MCF 10A (cell line): ENCODE results near the gene PTPRN2. TPM values are rescaled to one million over a fixed set of nuclear protein-coding genes. Genes with fewer than 3 reads are reported as not detected.

Experiments
- BruUV-seq: library from RNA; stranded (reverse); fragments of 400-500 nt; replicated peaks from 2 replicates; lab custom pipeline; 2021; lab: Mats Ljungman, UMichigan
- CTCF ChIA-PET: fragments of 300-600 bp; sonication (Branson Sonifier 250); formaldehyde crosslinking; extraction: SDS; loops from one replicate; lab custom pipeline; 2021; ENCODE audit warnings: antibody characterized with exemption, inconsistent platforms; lab: Yijun Ruan, JAX
- POLR2A ChIA-PET: fragments of 300-600, 350-650 bp; sonication (Branson Sonifier 250); formaldehyde crosslinking; extraction: SDS; loops from one replicate; lab custom pipeline; 2020; ENCODE audit warnings: antibody characterized with exemption, inconsistent platforms; lab: Yijun Ruan, JAX
- DNase-seq: peaks from one replicate; pipeline ENCODE4 v3.0.0-alpha.2; 2018; ENCODE audit not compliant: unreplicated experiment
- H3K27ac Mint-ChIP-seq: one replicate; pipeline ENCODE4 v1.8.0; 2022; ENCODE audit warnings: mild to moderate bottlenecking, low read depth, mixed read lengths; ENCODE audit not compliant: unreplicated experiment
- H3K27me3 Mint-ChIP-seq: one replicate; pipeline ENCODE4 v1.8.0; 2022; ENCODE audit warnings: mixed read lengths; ENCODE audit not compliant: insufficient read depth, unreplicated experiment
- H3K36me3 Mint-ChIP-seq: one replicate; pipeline ENCODE4 v1.8.0; 2022; ENCODE audit warnings: mild to moderate bottlenecking, moderate library complexity, mixed read lengths; ENCODE audit not compliant: insufficient read depth, unreplicated experiment
- H3K4me1 Mint-ChIP-seq: one replicate; pipeline ENCODE4 v1.8.0; 2022; ENCODE audit warnings: mixed read lengths; ENCODE audit not compliant: insufficient read depth, unreplicated experiment
- H3K4me3 Mint-ChIP-seq: one replicate; pipeline ENCODE4 v1.8.0; 2022; ENCODE audit warnings: mild to moderate bottlenecking, moderate library complexity, mixed read lengths; ENCODE audit not compliant: unreplicated experiment
- H3K9me3 Mint-ChIP-seq: one replicate; pipeline ENCODE4 v1.8.0; 2022; ENCODE audit warnings: mixed read lengths; ENCODE audit not compliant: unreplicated experiment
- intact Hi-C: fragments of 100-400 bp; cut with micrococcal nuclease; formaldehyde crosslinking; loops from 2 replicates; pipeline ENCODE4 v1.14.1; 2022
- total RNA-seq: library from RNA; stranded (reverse); gene quantifications from 2 replicates; pipeline ENCODE4 v1.2.3, GENCODE V29; 2022
- TF ChIP-seq, protein P1 (sequence below): fragments of 200-600 bp; IDR thresholded peaks from one replicate; pipeline ENCODE4 v1.8.0; 2022; ENCODE audit warnings: antibody characterized with exemption, mild to moderate bottlenecking; ENCODE audit not compliant: unreplicated experiment

PTPRN2 gene
- total RNA-seq, 1 experiment from 2014 or later = 4.5 TPM

DNA sequence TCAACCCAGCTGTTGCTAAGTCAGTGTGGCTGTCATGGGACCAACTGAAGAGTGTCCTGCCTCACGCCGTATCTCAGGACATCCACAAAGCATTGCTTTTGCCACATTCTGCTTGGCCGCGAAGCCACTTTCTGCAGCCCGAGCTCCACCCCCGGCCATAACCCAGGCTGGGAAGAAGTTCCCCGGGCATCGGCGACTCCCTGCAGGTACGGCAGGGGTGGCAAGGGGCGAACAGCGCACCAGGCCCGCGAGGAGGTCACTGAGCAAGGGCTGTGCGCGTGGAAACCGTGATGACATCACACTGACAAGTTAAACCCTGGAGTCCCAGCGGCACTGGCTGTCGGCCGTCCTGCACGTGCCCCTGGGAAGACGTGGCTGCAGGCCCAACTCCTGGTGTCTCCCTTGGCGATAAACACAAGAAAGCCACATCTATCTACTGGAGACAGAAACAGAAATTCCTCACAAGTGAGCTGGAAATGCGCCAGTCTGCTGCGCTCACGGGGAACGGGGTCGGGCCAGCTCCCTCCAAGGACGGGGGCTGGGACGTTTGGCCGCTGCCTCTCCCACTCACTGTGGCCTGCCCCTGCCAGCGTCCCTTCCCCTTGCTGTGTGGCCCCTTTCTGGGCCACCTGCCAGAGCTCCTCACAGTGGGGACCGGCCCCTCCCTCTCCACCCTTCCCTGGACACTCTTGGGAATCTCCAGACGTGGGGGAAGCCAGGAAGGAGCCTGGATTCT, 924.5 kb downstream of the PTPRN2 start:
- Mint-ChIP-seq H3K27me3 (no peaks in the 10 kb centered on the region), H3K27ac (no peak overlapping the region), H3K4me3 (no peak overlapping the region), H3K9me3 (no peaks in the 10 kb centered on the region), H3K4me1 (no peaks in the 10 kb centered on the region), H3K36me3 (peaks cover 6% of the 10 kb centered on the region)
- ChIA-PET CTCF (interaction anchor here (0.5 to 0.6 kb wide), 2 partner anchors 62 to 225 kb away, joined by 3 read pairs; no protein-coding TSS in a partner anchor), POLR2A (no interaction called here)
- no peak for DNase-seq
- BruUV-seq = no TSS peak
- TF ChIP-seq, protein P1, sequence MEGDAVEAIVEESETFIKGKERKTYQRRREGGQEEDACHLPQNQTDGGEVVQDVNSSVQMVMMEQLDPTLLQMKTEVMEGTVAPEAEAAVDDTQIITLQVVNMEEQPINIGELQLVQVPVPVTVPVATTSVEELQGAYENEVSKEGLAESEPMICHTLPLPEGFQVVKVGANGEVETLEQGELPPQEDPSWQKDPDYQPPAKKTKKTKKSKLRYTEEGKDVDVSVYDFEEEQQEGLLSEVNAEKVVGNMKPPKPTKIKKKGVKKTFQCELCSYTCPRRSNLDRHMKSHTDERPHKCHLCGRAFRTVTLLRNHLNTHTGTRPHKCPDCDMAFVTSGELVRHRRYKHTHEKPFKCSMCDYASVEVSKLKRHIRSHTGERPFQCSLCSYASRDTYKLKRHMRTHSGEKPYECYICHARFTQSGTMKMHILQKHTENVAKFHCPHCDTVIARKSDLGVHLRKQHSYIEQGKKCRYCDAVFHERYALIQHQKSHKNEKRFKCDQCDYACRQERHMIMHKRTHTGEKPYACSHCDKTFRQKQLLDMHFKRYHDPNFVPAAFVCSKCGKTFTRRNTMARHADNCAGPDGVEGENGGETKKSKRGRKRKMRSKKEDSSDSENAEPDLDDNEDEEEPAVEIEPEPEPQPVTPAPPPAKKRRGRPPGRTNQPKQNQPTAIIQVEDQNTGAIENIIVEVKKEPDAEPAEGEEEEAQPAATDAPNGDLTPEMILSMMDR = no peak
- intact Hi-C loops = no loop called here

DNA sequence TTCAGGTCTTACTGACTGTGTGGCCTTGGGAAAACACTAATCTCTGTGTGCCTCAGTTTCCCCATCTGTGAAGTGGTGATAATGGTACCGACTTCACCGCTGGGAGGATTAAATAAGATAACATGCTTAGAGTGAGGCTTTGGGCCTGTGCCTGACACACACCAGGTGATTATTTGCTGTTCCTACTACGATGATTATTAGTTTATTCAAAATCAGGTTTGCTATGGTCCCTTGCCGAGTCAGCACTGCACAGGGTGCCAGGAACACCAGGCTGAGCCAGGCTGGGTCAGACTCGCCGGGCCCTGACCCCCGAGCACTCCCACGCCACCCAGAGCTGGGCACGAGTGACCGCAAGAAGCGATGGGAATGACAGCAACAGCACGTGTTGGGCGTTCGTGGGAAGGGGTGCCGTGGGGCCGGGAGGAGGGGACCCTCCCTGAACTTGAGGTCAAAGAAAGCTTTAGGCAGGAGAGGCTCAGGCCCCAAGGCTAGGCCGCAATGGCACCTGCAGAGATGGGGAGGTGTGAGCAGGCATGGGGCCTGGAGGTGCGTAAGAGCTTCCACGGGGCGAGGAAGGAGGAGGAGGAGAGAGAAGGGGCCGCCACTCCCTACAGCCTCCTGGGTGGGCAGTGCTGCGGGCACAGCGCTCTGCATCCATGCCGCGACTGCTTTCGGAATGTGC, 925.4 kb downstream of the PTPRN2 start:
- no peaks in the 10 kb centered on the region for H3K27me3 Mint-ChIP-seq
- no peak for DNase-seq
- TF ChIP-seq, protein P1 = no peak
- ChIA-PET CTCF (interaction anchor here (0.6 kb wide), 1 partner anchor 226 kb away, joined by 3 read pairs; no protein-coding TSS in a partner anchor), POLR2A (no interaction called here)
- no TSS peak for BruUV-seq
- H3K4me3 Mint-ChIP-seq = no peak overlapping the region
- H3K4me1 Mint-ChIP-seq = no peaks in the 10 kb centered on the region
- H3K9me3 Mint-ChIP-seq = no peaks in the 10 kb centered on the region
- H3K36me3 Mint-ChIP-seq = peaks cover 6% of the 10 kb centered on the region
- intact Hi-C loops = no loop called here
- H3K27ac Mint-ChIP-seq = no peak overlapping the region

DNA sequence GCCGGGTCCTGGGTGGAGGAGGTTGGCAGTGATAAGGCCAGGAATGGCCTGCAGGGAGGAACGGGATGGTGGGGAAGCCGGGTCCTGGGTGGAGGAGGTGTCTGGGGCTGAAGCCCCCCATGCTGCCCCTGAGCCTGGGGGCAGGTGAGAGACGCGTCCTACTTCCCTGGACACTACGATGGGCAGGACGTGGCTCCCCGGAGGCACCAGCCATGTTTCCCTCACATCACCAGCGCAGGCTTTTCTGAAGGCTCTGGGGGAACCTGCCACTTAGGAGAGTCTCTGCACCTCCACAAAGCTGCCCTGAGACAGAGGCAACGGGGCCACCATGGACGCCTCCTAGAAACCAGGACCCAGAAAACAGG, 926.0 kb downstream of the PTPRN2 start:
- ChIA-PET CTCF (no interaction called here), POLR2A (no interaction called here)
- TF ChIP-seq, protein P1 = no peak
- no peaks in the 10 kb centered on the region for H3K27me3 Mint-ChIP-seq
- intact Hi-C loops = no loop called here
- H3K36me3 Mint-ChIP-seq = peaks cover 6% of the 10 kb centered on the region
- DNase-seq = no peak
- BruUV-seq = no TSS peak
- no peak overlapping the region for H3K27ac Mint-ChIP-seq
- no peak overlapping the region for H3K4me3 Mint-ChIP-seq
- no peaks in the 10 kb centered on the region for H3K4me1 Mint-ChIP-seq
- no peaks in the 10 kb centered on the region for H3K9me3 Mint-ChIP-seq

DNA sequence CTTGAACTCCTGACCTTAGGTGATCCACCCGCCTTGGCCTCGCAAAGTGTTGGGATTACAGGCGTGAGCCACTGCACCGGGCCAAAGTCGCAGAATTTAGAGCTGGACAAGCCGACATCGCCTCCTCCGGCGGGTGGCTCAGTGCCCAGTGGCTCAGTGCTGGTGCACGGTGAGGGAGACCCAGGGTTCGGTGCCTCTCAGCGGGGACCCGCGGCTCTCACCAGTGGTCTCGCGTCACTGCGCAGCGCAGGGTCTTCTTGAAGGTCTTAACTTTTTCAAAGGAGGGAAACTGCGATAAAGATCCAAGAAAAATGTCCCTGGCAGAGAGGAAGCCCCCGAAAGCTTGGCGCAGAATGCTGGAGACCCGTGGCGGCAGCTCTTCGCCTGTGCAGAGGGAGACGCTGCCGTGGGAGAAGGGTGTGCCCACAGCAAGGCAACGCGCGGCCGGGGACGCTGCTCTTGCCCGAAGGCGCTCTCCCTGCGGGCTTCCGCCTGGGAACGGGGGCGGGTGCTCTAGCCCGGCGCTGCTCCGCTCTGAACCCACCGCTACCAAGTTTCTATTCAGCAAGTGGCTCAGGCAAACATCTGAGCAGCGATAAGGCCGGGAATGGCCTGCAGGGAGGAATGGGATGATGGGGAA, 926.5 kb downstream of the PTPRN2 start:
- CTCF ChIA-PET = no interaction called here
- no TSS peak for BruUV-seq
- H3K27ac Mint-ChIP-seq = no peak overlapping the region

More for the DNA sequence above, 926.5 kb downstream of the PTPRN2 start:
- H3K36me3 Mint-ChIP-seq = peaks cover 6% of the 10 kb centered on the region
- no peaks in the 10 kb centered on the region for H3K27me3 Mint-ChIP-seq
- TF ChIP-seq, protein P1 = no peak
- DNase-seq = no peak
- H3K4me1 Mint-ChIP-seq = no peaks in the 10 kb centered on the region
- no peaks in the 10 kb centered on the region for H3K9me3 Mint-ChIP-seq
- POLR2A ChIA-PET = no interaction called here
- intact Hi-C loops = no loop called here
- no peak overlapping the region for H3K4me3 Mint-ChIP-seq
